ENCODE data around the gene MYMX. TPM values are rescaled to one million over a fixed set of nuclear protein-coding genes. Genes with fewer than 3 reads are reported as not detected.

MYMX gene
- polyA plus RNA-seq, 2 of the 4 experiments (the other 2 are of a cell fraction) = not detected

GRCh38 chr6:44223319-44224028 is 6.7 kb downstream of the MYMX start, which contains the start of gene SLC29A1:
TSS of gene SLC29A1 (plus strand) at chr6:44223595. CDS start at chr6:44227314, 3,719 bp downstream.
- peak within 1 kb of the TSS; percentile 67 to 98 for H3K27ac ChIP-seq
- no peaks in the 10 kb centered on the region for H3K9me3 ChIP-seq
- CTCF ChIA-PET = interaction anchor here (0.7 to 9.2 kb wide), 3 partner anchors 12 to 46 kb away, joined by 3 to 111 read pairs (median 9); no protein-coding TSS in a partner anchor
- peak within 1 kb of the TSS; percentile 60 for H3K4me3 ChIP-seq
- ATAC-seq = peak; percentile 60 to 63
- H3K4me1 ChIP-seq = peaks cover 63% of the 10 kb centered on the region
- no peak for FAIRE-seq
- DNase-seq (ENCODE audit: low read depth in 1 of 2, low spot score in 1 of 2) = peak; percentile 69 to 76
- POLR2A ChIA-PET = interaction anchor here (1.0 to 2.0 kb wide), 3 partner anchors 13 to 24 kb away, joined by 4 to 16 read pairs (median 5); partner anchors contain the start of gene HSP90AB1
- no CpG with 5 or more reads among the region's 73 CpGs for WGBS (ENCODE audit: missing lambda C conversion rate)
- peak within 1 kb of the TSS; percentile 93 for H3K4me2 ChIP-seq
- peak in 1 of 2 experiments; percentile 44; a peak in 1 of 5 replicates for TF ChIP-seq JUN (IDR thresholded peaks at IDR 0.05)
- TF ChIP-seq, protein P1, sequence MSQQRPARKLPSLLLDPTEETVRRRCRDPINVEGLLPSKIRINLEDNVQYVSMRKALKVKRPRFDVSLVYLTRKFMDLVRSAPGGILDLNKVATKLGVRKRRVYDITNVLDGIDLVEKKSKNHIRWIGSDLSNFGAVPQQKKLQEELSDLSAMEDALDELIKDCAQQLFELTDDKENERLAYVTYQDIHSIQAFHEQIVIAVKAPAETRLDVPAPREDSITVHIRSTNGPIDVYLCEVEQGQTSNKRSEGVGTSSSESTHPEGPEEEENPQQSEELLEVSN (IDR thresholded peaks at IDR 0.05; ENCODE audit: borderline replicate concordance, low read depth) = peak; percentile 33
- TF ChIP-seq BCL3 (IDR thresholded peaks at IDR 0.05) = no peak
- TF ChIP-seq MYC (IDR thresholded peaks at IDR 0.05; ENCODE audit: borderline replicate concordance, low read length) = peak; percentile 40; the same call in 1 of the 2 replicates
- TF ChIP-seq, protein P2, sequence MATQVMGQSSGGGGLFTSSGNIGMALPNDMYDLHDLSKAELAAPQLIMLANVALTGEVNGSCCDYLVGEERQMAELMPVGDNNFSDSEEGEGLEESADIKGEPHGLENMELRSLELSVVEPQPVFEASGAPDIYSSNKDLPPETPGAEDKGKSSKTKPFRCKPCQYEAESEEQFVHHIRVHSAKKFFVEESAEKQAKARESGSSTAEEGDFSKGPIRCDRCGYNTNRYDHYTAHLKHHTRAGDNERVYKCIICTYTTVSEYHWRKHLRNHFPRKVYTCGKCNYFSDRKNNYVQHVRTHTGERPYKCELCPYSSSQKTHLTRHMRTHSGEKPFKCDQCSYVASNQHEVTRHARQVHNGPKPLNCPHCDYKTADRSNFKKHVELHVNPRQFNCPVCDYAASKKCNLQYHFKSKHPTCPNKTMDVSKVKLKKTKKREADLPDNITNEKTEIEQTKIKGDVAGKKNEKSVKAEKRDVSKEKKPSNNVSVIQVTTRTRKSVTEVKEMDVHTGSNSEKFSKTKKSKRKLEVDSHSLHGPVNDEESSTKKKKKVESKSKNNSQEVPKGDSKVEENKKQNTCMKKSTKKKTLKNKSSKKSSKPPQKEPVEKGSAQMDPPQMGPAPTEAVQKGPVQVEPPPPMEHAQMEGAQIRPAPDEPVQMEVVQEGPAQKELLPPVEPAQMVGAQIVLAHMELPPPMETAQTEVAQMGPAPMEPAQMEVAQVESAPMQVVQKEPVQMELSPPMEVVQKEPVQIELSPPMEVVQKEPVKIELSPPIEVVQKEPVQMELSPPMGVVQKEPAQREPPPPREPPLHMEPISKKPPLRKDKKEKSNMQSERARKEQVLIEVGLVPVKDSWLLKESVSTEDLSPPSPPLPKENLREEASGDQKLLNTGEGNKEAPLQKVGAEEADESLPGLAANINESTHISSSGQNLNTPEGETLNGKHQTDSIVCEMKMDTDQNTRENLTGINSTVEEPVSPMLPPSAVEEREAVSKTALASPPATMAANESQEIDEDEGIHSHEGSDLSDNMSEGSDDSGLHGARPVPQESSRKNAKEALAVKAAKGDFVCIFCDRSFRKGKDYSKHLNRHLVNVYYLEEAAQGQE (IDR thresholded peaks at IDR 0.05) = no peak
- TF ChIP-seq POLR2A (IDR thresholded peaks at IDR 0.05; ENCODE audit: low read length) = peak; percentile 56
- no peak for TF ChIP-seq TFCP2L1 (CRISPR knock-in tag; IDR thresholded peaks at IDR 0.05)
- peak; percentile 57; the same call in 1 of the 2 replicates for TF ChIP-seq BHLHE40 (IDR thresholded peaks at IDR 0.05; ENCODE audit: low read depth, low read length)
- TF ChIP-seq, protein P3, sequence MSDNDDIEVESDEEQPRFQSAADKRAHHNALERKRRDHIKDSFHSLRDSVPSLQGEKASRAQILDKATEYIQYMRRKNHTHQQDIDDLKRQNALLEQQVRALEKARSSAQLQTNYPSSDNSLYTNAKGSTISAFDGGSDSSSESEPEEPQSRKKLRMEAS (IDR thresholded peaks at IDR 0.05) = peak; percentile 90

- ATAC-seq (peak; percentile 21 to 22), FAIRE-seq (no peak), DNase-seq (ENCODE audit: low read depth in 1 of 2, low spot score in 1 of 2) (peak in 1 of 2 experiments; percentile 25)
- Histone ChIP-seq H3K4me1 (peaks cover 56% of the 10 kb centered on the region), H3K4me3 (peak overlapping the region; percentile 60), H3K9me3 (no peaks in the 10 kb centered on the region), H3K4me2 (peak overlapping the region; percentile 93), H3K27ac (peak overlapping the region; percentile 67 to 98)
- 13% methylated on average over 14 of the region's 18 CpGs for WGBS (ENCODE audit: missing lambda C conversion rate)
- TF ChIP-seq ZFP36 (IDR thresholded peaks at IDR 0.05; ENCODE audit: borderline replicate concordance, partially characterized antibody) (peak; percentile 43), HOXB5 (CRISPR knock-in tag; IDR thresholded peaks at IDR 0.05) (no peak)
- POLR2A ChIA-PET = interaction anchor here (1.0 to 2.0 kb wide), 3 partner anchors 13 to 23 kb away, joined by 4 to 16 read pairs (median 5); partner anchors contain the start of gene HSP90AB1
- CTCF ChIA-PET = interaction anchor here (0.6 to 9.2 kb wide), 5 partner anchors 11 to 624 kb away, joined by 3 to 111 read pairs (median 9); no protein-coding TSS in a partner anchor
Measured at GRCh38 chr6:44224029-44224964, 7.6 kb downstream of the MYMX start.

DNA sequence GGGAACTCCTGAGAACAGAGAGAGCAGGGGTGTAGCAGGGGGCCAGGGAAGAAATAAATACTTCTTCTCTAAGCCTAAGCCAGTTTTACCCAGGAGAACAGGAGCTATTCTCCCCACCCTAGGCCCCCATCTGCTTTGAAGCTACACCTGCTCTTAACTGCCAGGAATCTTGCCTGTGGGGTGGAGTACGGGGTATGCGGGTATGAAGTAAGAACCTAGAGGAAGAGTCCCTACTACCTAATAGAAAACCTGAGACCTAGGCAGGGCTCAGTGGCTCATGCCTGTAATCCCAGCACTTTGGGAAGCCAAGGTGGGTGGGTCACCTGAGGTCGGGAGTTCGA is 8.2 kb downstream of the MYMX start:
- no peak for ATAC-seq
- Histone ChIP-seq H3K4me2 (peak overlapping the region; percentile 93), H3K9me3 (no peaks in the 10 kb centered on the region), H3K27ac (no peak overlapping the region), H3K4me1 (peaks cover 54% of the 10 kb centered on the region), H3K4me3 (no peak overlapping the region)
- ChIA-PET POLR2A (interaction anchor here (1.8 to 2.0 kb wide), 2 partner anchors 21 to 22 kb away, joined by 5 to 16 read pairs; partner anchors contain the start of gene HSP90AB1), CTCF (interaction anchor here (2.2 to 9.2 kb wide), 3 partner anchors 11 to 52 kb away, joined by 9 to 111 read pairs (median 11); no protein-coding TSS in a partner anchor)
- WGBS (ENCODE audit: missing lambda C conversion rate) = 95% methylated on average over 3 of the region's 4 CpGs
- no peak for DNase-seq (ENCODE audit: low read depth in 1 of 2, low spot score in 1 of 2)
- TF ChIP-seq FOSL2 (IDR thresholded peaks at IDR 0.05) (no peak), FOSL2 (CRISPR knock-in tag; IDR thresholded peaks at IDR 0.05) (no peak), PBX3 (IDR thresholded peaks at IDR 0.05) (no peak)
- FAIRE-seq = no peak

All from A549 (cell line).